OCI-LY1 (cell line): ENCODE measurements around the gene IGFBP2.

ENCODE experiments used
- H2AFZ ChIP-seq: fragments of 200-600 bp; sonication (generic), shearing (Covaris generic); 2 replicates; pipeline ENCODE4 v1.6.0; 2014; ENCODE audit warnings: antibody characterized with exemption, mild to moderate bottlenecking, low read length
- H3F3A ChIP-seq: fragments of 200-600 bp; sonication (generic), shearing (Covaris generic); 2 replicates; pipeline ENCODE4 v1.6.0; 2014; ENCODE audit warnings: mild to moderate bottlenecking, antibody characterized with exemption, low read length, moderate library complexity; ENCODE audit not compliant: insufficient read depth
- H3K27ac ChIP-seq: fragments of 200-600 bp; sonication (generic); 2 replicates; pipeline ENCODE4 v1.5.1; 2014; ENCODE audit warnings: low read length, mixed run types, mild to moderate bottlenecking, low read depth; ENCODE audit not compliant: poor library complexity, severe bottlenecking
- H3K27me3 ChIP-seq: fragments of 200-600 bp; sonication (generic); 2 replicates; pipeline ENCODE4 v1.6.0; 2014; ENCODE audit warnings: antibody characterized with exemption, mild to moderate bottlenecking, low read length, moderate library complexity; ENCODE audit not compliant: insufficient read depth
- H3K36me3 ChIP-seq: fragments of 200-600 bp; sonication (generic); 2 replicates; pipeline ENCODE4 v1.6.1; 2014; ENCODE audit warnings: mild to moderate bottlenecking, antibody characterized with exemption, low read length, moderate library complexity, mixed read lengths; ENCODE audit not compliant: insufficient read depth
- H3K4me1 ChIP-seq: fragments of 200-600 bp; sonication (generic); 2 replicates; pipeline ENCODE4 v1.5.1; 2014; ENCODE audit warnings: mild to moderate bottlenecking, low read length, moderate library complexity; ENCODE audit not compliant: insufficient read depth, severe bottlenecking
- H3K4me2 ChIP-seq: fragments of 200-600 bp; sonication (generic), shearing (Covaris generic); 2 replicates; pipeline ENCODE4 v1.6.1; 2014; ENCODE audit warnings: low read length
- H3K4me3 ChIP-seq: fragments of 200-600 bp; sonication (generic); 2 replicates; pipeline ENCODE4 v1.5.1; 2014; ENCODE audit warnings: low read length, low read depth, mild to moderate bottlenecking, mixed read lengths; ENCODE audit not compliant: poor library complexity, severe bottlenecking
- H3K79me2 ChIP-seq: fragments of 200-600 bp; shearing (Covaris generic); 2 replicates; pipeline ENCODE4 v1.6.1; 2016; ENCODE audit warnings: mixed run types, low read length, mixed read lengths; ENCODE audit not compliant: insufficient read depth
- H3K9ac ChIP-seq: fragments of 200-600 bp; sonication (generic), shearing (Covaris generic); 2 replicates; pipeline ENCODE4 v1.6.1; 2014; ENCODE audit warnings: mild to moderate bottlenecking, low read length, mixed read lengths
- H3K9me2 ChIP-seq: fragments of 200-600 bp; sonication (generic), shearing (Covaris generic); 2 replicates; pipeline ENCODE4 v1.6.1; 2014; ENCODE audit warnings: low read depth, mild to moderate bottlenecking, low read length, mixed read lengths
- H3K9me3 ChIP-seq: fragments of 200-600 bp; shearing (Covaris generic); 2 replicates; pipeline ENCODE4 v1.6.1; 2014; ENCODE audit warnings: low read length, mixed read lengths
- H4K20me1 ChIP-seq: fragments of 200-600 bp; sonication (generic), shearing (Covaris generic); 2 replicates; pipeline ENCODE4 v1.6.0; 2016; ENCODE audit warnings: mild to moderate bottlenecking, low read length; ENCODE audit not compliant: insufficient read depth
- CTCF ChIP-seq: fragments of 200-600 bp; sonication (generic), shearing (Covaris generic); IDR thresholded peaks from 2 replicates; pipeline ENCODE4 v1.5.1; 2017; ENCODE audit warnings: mild to moderate bottlenecking, antibody characterized with exemption, low read length, moderate library complexity, mixed read lengths
- EZH2 ChIP-seq: fragments of 200-600 bp; sonication (generic), shearing (Covaris generic); IDR thresholded peaks from 2 replicates; pipeline ENCODE4 v1.8.0; 2017; ENCODE audit warnings: borderline replicate concordance, mixed run types, mild to moderate bottlenecking, antibody characterized with exemption, low read length, moderate library complexity, mixed read lengths

IGFBP2 gene

GRCh38 chr2:216689397-216689796 is 56.2 kb downstream of the IGFBP2 start:
- no peaks in the 10 kb centered on the region for H3K79me2 ChIP-seq
- H3K36me3 ChIP-seq, result no peaks in the 10 kb centered on the region
- H3K4me3 ChIP-seq, result no peak overlapping the region
- H3K4me1 ChIP-seq, result no peaks in the 10 kb centered on the region
- no peak overlapping the region for H3K4me2 ChIP-seq
- TF ChIP-seq CTCF, result no peak
- TF ChIP-seq EZH2, result no peak
- H3K9me3 ChIP-seq, result no peaks in the 10 kb centered on the region
- no peak overlapping the region for H2AFZ ChIP-seq
- no peak overlapping the region for H3K27ac ChIP-seq
- H3K27me3 ChIP-seq, result no peaks in the 10 kb centered on the region
- no peaks in the 10 kb centered on the region for H3K9me2 ChIP-seq
- H3K9ac ChIP-seq, result no peak overlapping the region
- H3F3A ChIP-seq, result no peaks in the 10 kb centered on the region
- no peaks in the 10 kb centered on the region for H4K20me1 ChIP-seq

GRCh38 chr2:216690456-216690852 is 57.2 kb downstream of the IGFBP2 start:
- no peak overlapping the region for H3K4me2 ChIP-seq
- no peaks in the 10 kb centered on the region for H3K9me3 ChIP-seq
- no peaks in the 10 kb centered on the region for H3F3A ChIP-seq
- no peak overlapping the region for H3K4me3 ChIP-seq
- H4K20me1 ChIP-seq, result no peaks in the 10 kb centered on the region
- no peaks in the 10 kb centered on the region for H3K27me3 ChIP-seq
- no peak overlapping the region for H2AFZ ChIP-seq
- no peaks in the 10 kb centered on the region for H3K9me2 ChIP-seq
- no peaks in the 10 kb centered on the region for H3K79me2 ChIP-seq
- H3K4me1 ChIP-seq, result no peaks in the 10 kb centered on the region
- no peak overlapping the region for H3K9ac ChIP-seq
- H3K27ac ChIP-seq, result no peak overlapping the region
- TF ChIP-seq CTCF (no peak), EZH2 (no peak)
- H3K36me3 ChIP-seq, result no peaks in the 10 kb centered on the region

GRCh38 chr2:216690853-216691741 is 57.9 kb downstream of the IGFBP2 start:
- no peaks in the 10 kb centered on the region for H4K20me1 ChIP-seq
- H3K4me3 ChIP-seq, result no peak overlapping the region
- no peaks in the 10 kb centered on the region for H3K36me3 ChIP-seq
- no peaks in the 10 kb centered on the region for H3K79me2 ChIP-seq
- TF ChIP-seq EZH2, result no peak
- TF ChIP-seq CTCF, result no peak
- no peaks in the 10 kb centered on the region for H3K27me3 ChIP-seq
- no peak overlapping the region for H3K27ac ChIP-seq
- no peaks in the 10 kb centered on the region for H3K9me2 ChIP-seq
- no peaks in the 10 kb centered on the region for H3K9me3 ChIP-seq
- no peaks in the 10 kb centered on the region for H3F3A ChIP-seq
- H2AFZ ChIP-seq, result no peak overlapping the region
- no peak overlapping the region for H3K9ac ChIP-seq
- H3K4me1 ChIP-seq, result no peaks in the 10 kb centered on the region
- H3K4me2 ChIP-seq, result no peak overlapping the region
